Measurements from ENCODE around the gene NAALAD2. TPM values are rescaled to one million over a fixed set of nuclear protein-coding genes. Genes with fewer than 3 reads are reported as not detected.
A peak's percentile ranks its signal among the peaks of the same experiment; 100 is the strongest.
"Not testable (repeated sequence)": the region's sequence is repeated elsewhere in the genome, so short reads cannot be mapped to it uniquely, and the experiment has no call there.

Gene NAALAD2
- total RNA-seq: 0.16 TPM

GRCh38 chr11:90134478-90135003 lies at the start of gene NAALAD2:
Gene NAALAD2, plus strand, starts transcription at chr11:90134663. Its CDS starts 96 bp downstream, at chr11:90134759.
- peak; percentile 28 for ATAC-seq

GRCh38 chr11:90085650-90086049 lies 48.8 kb upstream of the NAALAD2 start, which contains the start of gene UBTFL1:
Gene UBTFL1, plus strand, starts transcription at chr11:90085950. Its CDS starts 0 bp downstream, at chr11:90085950.
- not testable (repeated sequence) for ATAC-seq

- ATAC-seq: not testable (repeated sequence)
These were observed 45.7 kb upstream of the NAALAD2 start for GRCh38 chr11:90088731-90089130.

GRCh38 chr11:90095230-90095924 lies 39.1 kb upstream of the NAALAD2 start:
- not testable (repeated sequence) for ATAC-seq

GRCh38 chr11:90098261-90098660 lies 36.2 kb upstream of the NAALAD2 start:
- ATAC-seq: not testable (repeated sequence)

- ATAC-seq: no peak
These were observed 34.0 kb upstream of the NAALAD2 start for GRCh38 chr11:90100431-90100830.

GRCh38 chr11:90113541-90113940 lies 20.9 kb upstream of the NAALAD2 start:
- no peak for ATAC-seq

- no peak for ATAC-seq
These were observed 14.3 kb upstream of the NAALAD2 start for GRCh38 chr11:90120191-90120590.

GRCh38 chr11:90124371-90124770 lies 10.1 kb upstream of the NAALAD2 start:
- no peak for ATAC-seq

GRCh38 chr11:90124946-90125345 lies 9.5 kb upstream of the NAALAD2 start:
- no peak for ATAC-seq

- ATAC-seq: no peak
These were observed 644 bp upstream of the NAALAD2 start for GRCh38 chr11:90133560-90134477.

GRCh38 chr11:90135016-90135415 lies 553 bp downstream of the NAALAD2 start:
- no peak for ATAC-seq

GRCh38 chr11:90148900-90149299 lies 14.4 kb downstream of the NAALAD2 start:
- no peak for ATAC-seq

GRCh38 chr11:90166982-90167573 lies 32.6 kb downstream of the NAALAD2 start:
- not testable (repeated sequence) for ATAC-seq

- ATAC-seq: not testable (repeated sequence)
These were observed 33.2 kb downstream of the NAALAD2 start for GRCh38 chr11:90167704-90168103.

GRCh38 chr11:90168571-90168970 lies 34.1 kb downstream of the NAALAD2 start:
- ATAC-seq: no peak

- no peak for ATAC-seq
These were observed 36.9 kb downstream of the NAALAD2 start for GRCh38 chr11:90171359-90171758.

- ATAC-seq: no peak
These were observed 41.6 kb downstream of the NAALAD2 start for GRCh38 chr11:90176069-90176468.

- peak; percentile 99 for ATAC-seq
These were observed 44.3 kb downstream of the NAALAD2 start for GRCh38 chr11:90178751-90179150.

- ATAC-seq: no peak
These were observed 45.5 kb downstream of the NAALAD2 start for GRCh38 chr11:90179923-90180322.

GRCh38 chr11:90187839-90188238 lies 53.4 kb downstream of the NAALAD2 start:
- ATAC-seq: no peak

GRCh38 chr11:90189011-90189410 lies 54.5 kb downstream of the NAALAD2 start:
- no peak for ATAC-seq
